ENCODE data around the gene METTL21A. TPM values are rescaled to one million over a fixed set of nuclear protein-coding genes. Genes with fewer than 3 reads are reported as not detected.
"Not testable (repeated sequence)": the region's sequence is repeated elsewhere in the genome, so short reads cannot be mapped to it uniquely, and the experiment has no call there.

The METTL21A gene
- total RNA-seq, 2 donors from 2014 or later: 6.9 to 13.9 TPM

- no peaks in the 10 kb centered on the region for H3K27me3 Mint-ChIP-seq
- H3K4me1 Mint-ChIP-seq: no peaks in the 10 kb centered on the region
- H3K36me3 Mint-ChIP-seq (ENCODE audit: low read depth): peaks cover 2% of the 10 kb centered on the region
- ATAC-seq: no peak
- no peak for DNase-seq
- no peak overlapping the region for H3K27ac Mint-ChIP-seq
- no peak overlapping the region for H3K4me3 Mint-ChIP-seq
- H3K9me3 ChIP-seq (ENCODE audit: control insufficient read depth, low read length, poor library complexity, severe bottlenecking): peaks cover 2% of the 10 kb centered on the region
These were observed 15.0 kb upstream of the METTL21A start for GRCh38 chr2:207640160-207640559.

- H3K27me3 Mint-ChIP-seq; H3K36me3 Mint-ChIP-seq (ENCODE audit: low read depth); DNase-seq; H3K27ac Mint-ChIP-seq; H3K4me3 Mint-ChIP-seq; H3K9me3 ChIP-seq (ENCODE audit: control insufficient read depth, low read length, poor library complexity, severe bottlenecking); H3K4me1 Mint-ChIP-seq; ATAC-seq: not testable (repeated sequence)
These were observed 14.1 kb upstream of the METTL21A start for GRCh38 chr2:207639288-207639687.

GRCh38 chr2:207635468-207636200 is 10.4 kb upstream of the METTL21A start:
- no peak overlapping the region for H3K27ac Mint-ChIP-seq

GRCh38 chr2:207633686-207634085 is 8.5 kb upstream of the METTL21A start:
- no peak for DNase-seq
- no peaks in the 10 kb centered on the region for H3K9me3 ChIP-seq (ENCODE audit: control insufficient read depth, low read length, poor library complexity, severe bottlenecking)
- Mint-ChIP-seq H3K36me3 (ENCODE audit: low read depth) (no peaks in the 10 kb centered on the region), H3K4me3 (no peak overlapping the region), H3K4me1 (peaks cover 4% of the 10 kb centered on the region), H3K27me3 (no peaks in the 10 kb centered on the region), H3K27ac (no peak overlapping the region)
- ATAC-seq: no peak

More at GRCh38 chr2:207635468-207636200, 10.4 kb upstream of the METTL21A start:
- H3K9me3 ChIP-seq (ENCODE audit: control insufficient read depth, low read length, poor library complexity, severe bottlenecking): no peaks in the 10 kb centered on the region
- Mint-ChIP-seq H3K4me3 (no peak overlapping the region), H3K4me1 (peaks cover 4% of the 10 kb centered on the region), H3K27me3 (no peaks in the 10 kb centered on the region), H3K36me3 (ENCODE audit: low read depth) (no peaks in the 10 kb centered on the region)
- no peak for ATAC-seq
- no peak for DNase-seq

- no peaks in the 10 kb centered on the region for H3K27me3 Mint-ChIP-seq
- DNase-seq: no peak
These were observed 7.6 kb upstream of the METTL21A start for GRCh38 chr2:207632575-207633493.

GRCh38 chr2:207630491-207630890 is 5.3 kb upstream of the METTL21A start:
- no peaks in the 10 kb centered on the region for H3K27me3 Mint-ChIP-seq
- no peak for DNase-seq
- H3K27ac Mint-ChIP-seq: peak overlapping the region; percentile 29
- H3K4me1 Mint-ChIP-seq: peaks cover 10% of the 10 kb centered on the region
- H3K36me3 Mint-ChIP-seq (ENCODE audit: low read depth): peaks cover under 1% of the 10 kb centered on the region
- H3K4me3 Mint-ChIP-seq: no peak overlapping the region
- no peak for ATAC-seq
- H3K9me3 ChIP-seq (ENCODE audit: control insufficient read depth, low read length, poor library complexity, severe bottlenecking): no peaks in the 10 kb centered on the region

More at GRCh38 chr2:207632575-207633493, 7.6 kb upstream of the METTL21A start:
- H3K4me3 Mint-ChIP-seq: no peak overlapping the region
- H3K36me3 Mint-ChIP-seq (ENCODE audit: low read depth): no peaks in the 10 kb centered on the region
- peaks cover 4% of the 10 kb centered on the region for H3K4me1 Mint-ChIP-seq
- H3K27ac Mint-ChIP-seq: no peak overlapping the region
- H3K9me3 ChIP-seq (ENCODE audit: control insufficient read depth, low read length, poor library complexity, severe bottlenecking): no peaks in the 10 kb centered on the region
- peak; percentile 41 for ATAC-seq

- ATAC-seq: no peak
- Mint-ChIP-seq H3K36me3 (ENCODE audit: low read depth) (peaks cover 2% of the 10 kb centered on the region), H3K27ac (peak overlapping the region; percentile 29), H3K4me1 (peaks cover 10% of the 10 kb centered on the region), H3K4me3 (peak overlapping the region; percentile 41), H3K27me3 (no peaks in the 10 kb centered on the region)
- DNase-seq: no peak
- no peaks in the 10 kb centered on the region for H3K9me3 ChIP-seq (ENCODE audit: control insufficient read depth, low read length, poor library complexity, severe bottlenecking)
These were observed 4.4 kb upstream of the METTL21A start for GRCh38 chr2:207629553-207629952.

GRCh38 chr2:207624185-207625013 is 795 bp downstream of the METTL21A start:
- no peaks in the 10 kb centered on the region for H3K9me3 ChIP-seq (ENCODE audit: control insufficient read depth, low read length, poor library complexity, severe bottlenecking)
- Mint-ChIP-seq H3K27me3 (no peaks in the 10 kb centered on the region), H3K27ac (peak overlapping the region; percentile 92), H3K4me3 (peak overlapping the region; percentile 91), H3K4me1 (peaks cover 28% of the 10 kb centered on the region), H3K36me3 (ENCODE audit: low read depth) (peaks cover 2% of the 10 kb centered on the region)
- peak; percentile 25 for ATAC-seq
- DNase-seq: peak; percentile 39 to 42 (median 41)

GRCh38 chr2:207621501-207622039 is 3.6 kb downstream of the METTL21A start:
- H3K36me3 Mint-ChIP-seq (ENCODE audit: low read depth): peaks cover 10% of the 10 kb centered on the region
- no peaks in the 10 kb centered on the region for H3K27me3 Mint-ChIP-seq
- ATAC-seq (no peak), DNase-seq (no peak)
- no peaks in the 10 kb centered on the region for H3K9me3 ChIP-seq (ENCODE audit: control insufficient read depth, low read length, poor library complexity, severe bottlenecking)
- peak overlapping the region; percentile 53 for H3K4me3 Mint-ChIP-seq
- H3K27ac Mint-ChIP-seq: peak overlapping the region; percentile 90
- H3K4me1 Mint-ChIP-seq: peaks cover 31% of the 10 kb centered on the region

GRCh38 chr2:207619764-207620203 is 5.4 kb downstream of the METTL21A start:
- no peak overlapping the region for H3K4me3 Mint-ChIP-seq
- H3K27ac Mint-ChIP-seq: peak overlapping the region; percentile 90
- peaks cover 9% of the 10 kb centered on the region for H3K36me3 Mint-ChIP-seq (ENCODE audit: low read depth)
- no peaks in the 10 kb centered on the region for H3K27me3 Mint-ChIP-seq
- no peaks in the 10 kb centered on the region for H3K9me3 ChIP-seq (ENCODE audit: control insufficient read depth, low read length, poor library complexity, severe bottlenecking)
- DNase-seq (no peak), ATAC-seq (peak; percentile 30)
- H3K4me1 Mint-ChIP-seq: peaks cover 31% of the 10 kb centered on the region

- Mint-ChIP-seq H3K4me1 (peaks cover 25% of the 10 kb centered on the region), H3K36me3 (ENCODE audit: low read depth) (peaks cover 9% of the 10 kb centered on the region)
These were observed 8.1 kb downstream of the METTL21A start for GRCh38 chr2:207617011-207617671.

GRCh38 chr2:207616185-207616584 is 9.0 kb downstream of the METTL21A start:
- peaks cover 9% of the 10 kb centered on the region for H3K36me3 Mint-ChIP-seq (ENCODE audit: low read depth)
- H3K27ac Mint-ChIP-seq: no peak overlapping the region
- no peaks in the 10 kb centered on the region for H3K9me3 ChIP-seq (ENCODE audit: control insufficient read depth, low read length, poor library complexity, severe bottlenecking)
- DNase-seq (no peak), ATAC-seq (no peak)
- no peaks in the 10 kb centered on the region for H3K27me3 Mint-ChIP-seq
- H3K4me3 Mint-ChIP-seq: no peak overlapping the region
- peaks cover 22% of the 10 kb centered on the region for H3K4me1 Mint-ChIP-seq

More at GRCh38 chr2:207617011-207617671, 8.1 kb downstream of the METTL21A start:
- Mint-ChIP-seq H3K27me3 (no peaks in the 10 kb centered on the region), H3K27ac (peak overlapping the region; percentile 49), H3K4me3 (no peak overlapping the region)
- no peaks in the 10 kb centered on the region for H3K9me3 ChIP-seq (ENCODE audit: control insufficient read depth, low read length, poor library complexity, severe bottlenecking)
- no peak for DNase-seq
- ATAC-seq: no peak

Data from T-helper 17 cell (primary cell).